Panc1 (cell line): ENCODE results near the gene HINT1.

Experiments used
- POLR2AphosphoS5 ChIP-seq: IDR thresholded peaks from 2 replicates; pipeline ENCODE4 v1.6.1; 2012; ENCODE audit warnings: mild to moderate bottlenecking, low read depth, low read length, moderate library complexity
- SIN3A ChIP-seq: IDR thresholded peaks from 2 replicates; pipeline ENCODE4 v1.6.1; 2012; ENCODE audit warnings: low read depth, mild to moderate bottlenecking, low read length, moderate library complexity, borderline replicate concordance; ENCODE audit not compliant: insufficient read depth
- TCF7L2 ChIP-seq: IDR thresholded peaks from 2 replicates; pipeline ENCODE4 v1.6.1; 2011; ENCODE audit warnings: mild to moderate bottlenecking, low read depth, low read length, inconsistent platforms
- TF ChIP-seq, protein P1 (sequence below): fragments of 450-650 bp; IDR thresholded peaks from 2 replicates; pipeline ENCODE4 v1.5.1; 2017; ENCODE audit warnings: mild to moderate bottlenecking
- TF ChIP-seq, protein P2 (sequence below), 2 experiments: IDR thresholded peaks; 2 replicates each; pipeline ENCODE4 v1.6.1; 2011 to 2012; ENCODE audit warnings: low read depth in 2 of 2, control low read depth in 1 of 2, low read length in 1 of 2, mild to moderate bottlenecking in 1 of 2, moderate library complexity in 1 of 2; ENCODE audit not compliant: insufficient read depth in 1 of 2

DNA sequence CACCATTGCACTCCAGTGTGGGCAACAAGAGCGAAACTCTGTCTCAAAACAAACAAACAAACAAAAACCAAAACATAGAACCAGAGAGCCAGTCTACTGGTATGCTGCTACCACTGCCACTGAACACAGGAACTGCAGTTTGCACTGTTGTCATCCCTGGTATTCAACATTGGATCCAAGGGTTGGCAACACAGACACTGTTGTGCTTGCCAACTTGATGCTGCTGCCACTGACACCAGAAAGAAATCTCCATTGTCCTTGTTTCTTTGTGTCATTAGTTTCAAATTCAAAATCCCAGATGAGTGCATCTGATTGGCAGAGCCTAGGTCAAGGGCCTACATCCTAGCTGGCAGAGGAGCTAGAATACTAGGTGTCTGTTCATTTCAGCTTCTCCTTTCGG, 16.2 kb downstream of the HINT1 start:
- TF ChIP-seq, protein P1, sequence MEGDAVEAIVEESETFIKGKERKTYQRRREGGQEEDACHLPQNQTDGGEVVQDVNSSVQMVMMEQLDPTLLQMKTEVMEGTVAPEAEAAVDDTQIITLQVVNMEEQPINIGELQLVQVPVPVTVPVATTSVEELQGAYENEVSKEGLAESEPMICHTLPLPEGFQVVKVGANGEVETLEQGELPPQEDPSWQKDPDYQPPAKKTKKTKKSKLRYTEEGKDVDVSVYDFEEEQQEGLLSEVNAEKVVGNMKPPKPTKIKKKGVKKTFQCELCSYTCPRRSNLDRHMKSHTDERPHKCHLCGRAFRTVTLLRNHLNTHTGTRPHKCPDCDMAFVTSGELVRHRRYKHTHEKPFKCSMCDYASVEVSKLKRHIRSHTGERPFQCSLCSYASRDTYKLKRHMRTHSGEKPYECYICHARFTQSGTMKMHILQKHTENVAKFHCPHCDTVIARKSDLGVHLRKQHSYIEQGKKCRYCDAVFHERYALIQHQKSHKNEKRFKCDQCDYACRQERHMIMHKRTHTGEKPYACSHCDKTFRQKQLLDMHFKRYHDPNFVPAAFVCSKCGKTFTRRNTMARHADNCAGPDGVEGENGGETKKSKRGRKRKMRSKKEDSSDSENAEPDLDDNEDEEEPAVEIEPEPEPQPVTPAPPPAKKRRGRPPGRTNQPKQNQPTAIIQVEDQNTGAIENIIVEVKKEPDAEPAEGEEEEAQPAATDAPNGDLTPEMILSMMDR, result no peak
- TF ChIP-seq, protein P2, sequence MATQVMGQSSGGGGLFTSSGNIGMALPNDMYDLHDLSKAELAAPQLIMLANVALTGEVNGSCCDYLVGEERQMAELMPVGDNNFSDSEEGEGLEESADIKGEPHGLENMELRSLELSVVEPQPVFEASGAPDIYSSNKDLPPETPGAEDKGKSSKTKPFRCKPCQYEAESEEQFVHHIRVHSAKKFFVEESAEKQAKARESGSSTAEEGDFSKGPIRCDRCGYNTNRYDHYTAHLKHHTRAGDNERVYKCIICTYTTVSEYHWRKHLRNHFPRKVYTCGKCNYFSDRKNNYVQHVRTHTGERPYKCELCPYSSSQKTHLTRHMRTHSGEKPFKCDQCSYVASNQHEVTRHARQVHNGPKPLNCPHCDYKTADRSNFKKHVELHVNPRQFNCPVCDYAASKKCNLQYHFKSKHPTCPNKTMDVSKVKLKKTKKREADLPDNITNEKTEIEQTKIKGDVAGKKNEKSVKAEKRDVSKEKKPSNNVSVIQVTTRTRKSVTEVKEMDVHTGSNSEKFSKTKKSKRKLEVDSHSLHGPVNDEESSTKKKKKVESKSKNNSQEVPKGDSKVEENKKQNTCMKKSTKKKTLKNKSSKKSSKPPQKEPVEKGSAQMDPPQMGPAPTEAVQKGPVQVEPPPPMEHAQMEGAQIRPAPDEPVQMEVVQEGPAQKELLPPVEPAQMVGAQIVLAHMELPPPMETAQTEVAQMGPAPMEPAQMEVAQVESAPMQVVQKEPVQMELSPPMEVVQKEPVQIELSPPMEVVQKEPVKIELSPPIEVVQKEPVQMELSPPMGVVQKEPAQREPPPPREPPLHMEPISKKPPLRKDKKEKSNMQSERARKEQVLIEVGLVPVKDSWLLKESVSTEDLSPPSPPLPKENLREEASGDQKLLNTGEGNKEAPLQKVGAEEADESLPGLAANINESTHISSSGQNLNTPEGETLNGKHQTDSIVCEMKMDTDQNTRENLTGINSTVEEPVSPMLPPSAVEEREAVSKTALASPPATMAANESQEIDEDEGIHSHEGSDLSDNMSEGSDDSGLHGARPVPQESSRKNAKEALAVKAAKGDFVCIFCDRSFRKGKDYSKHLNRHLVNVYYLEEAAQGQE (IDR thresholded peaks at IDR 0.05; ENCODE audit: insufficient read depth in 1 of 2, low read depth in 2 of 2, low read length in 1 of 2), result no peak
- TF ChIP-seq SIN3A, result no peak
- no peak for TF ChIP-seq POLR2AphosphoS5
- TF ChIP-seq TCF7L2, result no peak
